Measurements from ENCODE around the gene F5. TPM values are rescaled to one million over a fixed set of nuclear protein-coding genes. Genes with fewer than 3 reads are reported as not detected.
A peak's percentile ranks its signal among the peaks of the same experiment; 100 is the strongest.

Gene F5
- total RNA-seq, 4 donors from 2014 or later, result 0.38 to 5.5 (median 2.7) TPM

- intact Hi-C loops (cut with DNase I; ENCODE audit: low total_unique reads), result no loop called here
- H3K4me3 ChIP-seq (ENCODE audit: low read depth, poor library complexity, severe bottlenecking), result no peak overlapping the region
- TF ChIP-seq CTCF (IDR thresholded peaks at IDR 0.05), result no peak
- no peak for TF ChIP-seq POLR2A (IDR thresholded peaks at IDR 0.05)
- 79 to 83% methylated on average over 5 of the region's 5 CpGs for WGBS, 2 donors
- DNase-seq (ENCODE audit: low spot score in 2 of 2), result no peak
These were observed 99.1 kb downstream of the F5 start for GRCh38 chr1:169487133-169487532.

DNA sequence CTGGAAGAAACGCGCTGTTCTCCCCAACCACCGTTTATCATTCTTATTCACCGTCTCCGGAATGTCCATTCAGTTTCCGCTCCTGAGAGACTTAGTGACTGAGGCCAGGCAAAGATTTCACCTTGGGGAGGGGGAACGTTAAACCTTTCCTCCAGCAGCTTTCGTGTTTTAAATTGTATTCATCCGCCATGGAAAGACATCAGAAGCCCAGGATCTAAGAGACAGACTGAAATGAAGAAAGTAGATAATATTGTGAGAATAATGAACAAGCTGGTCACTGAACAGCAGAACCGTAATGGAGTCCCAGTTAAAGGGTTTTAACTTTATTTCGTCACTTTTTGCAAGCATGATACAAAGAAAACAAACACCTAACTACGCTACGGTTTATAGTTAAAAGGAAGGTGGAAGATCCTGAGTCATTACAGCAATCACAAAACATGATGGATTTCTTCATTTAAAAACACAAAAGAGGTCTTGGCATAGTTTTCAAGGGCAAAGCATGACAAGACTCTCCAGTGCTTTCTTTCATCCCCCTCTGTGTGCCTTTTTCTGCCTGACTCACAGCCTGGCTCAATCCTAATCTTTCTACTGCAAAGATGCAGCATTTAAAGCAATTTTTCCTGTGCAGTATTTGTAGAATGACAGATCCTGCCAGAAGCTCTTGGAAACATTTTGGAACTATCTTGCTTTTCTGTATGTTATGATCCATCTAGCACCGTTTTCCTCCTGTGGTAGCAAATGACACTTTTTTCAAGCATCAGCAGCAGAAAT lies 99.8 kb downstream of the F5 start:
- no peak for DNase-seq (ENCODE audit: low spot score in 2 of 2)
- WGBS, 2 donors, result 4 to 5% methylated on average over 14 of the region's 14 CpGs
- TF ChIP-seq POLR2A (IDR thresholded peaks at IDR 0.05) (peak in 1 of 2 donors; percentile 16), CTCF (IDR thresholded peaks at IDR 0.05) (no peak)
- intact Hi-C loops (cut with DNase I; ENCODE audit: low total_unique reads), result no loop called here
- peak overlapping the region; percentile 14 for H3K4me3 ChIP-seq (ENCODE audit: low read depth, poor library complexity, severe bottlenecking)

DNA sequence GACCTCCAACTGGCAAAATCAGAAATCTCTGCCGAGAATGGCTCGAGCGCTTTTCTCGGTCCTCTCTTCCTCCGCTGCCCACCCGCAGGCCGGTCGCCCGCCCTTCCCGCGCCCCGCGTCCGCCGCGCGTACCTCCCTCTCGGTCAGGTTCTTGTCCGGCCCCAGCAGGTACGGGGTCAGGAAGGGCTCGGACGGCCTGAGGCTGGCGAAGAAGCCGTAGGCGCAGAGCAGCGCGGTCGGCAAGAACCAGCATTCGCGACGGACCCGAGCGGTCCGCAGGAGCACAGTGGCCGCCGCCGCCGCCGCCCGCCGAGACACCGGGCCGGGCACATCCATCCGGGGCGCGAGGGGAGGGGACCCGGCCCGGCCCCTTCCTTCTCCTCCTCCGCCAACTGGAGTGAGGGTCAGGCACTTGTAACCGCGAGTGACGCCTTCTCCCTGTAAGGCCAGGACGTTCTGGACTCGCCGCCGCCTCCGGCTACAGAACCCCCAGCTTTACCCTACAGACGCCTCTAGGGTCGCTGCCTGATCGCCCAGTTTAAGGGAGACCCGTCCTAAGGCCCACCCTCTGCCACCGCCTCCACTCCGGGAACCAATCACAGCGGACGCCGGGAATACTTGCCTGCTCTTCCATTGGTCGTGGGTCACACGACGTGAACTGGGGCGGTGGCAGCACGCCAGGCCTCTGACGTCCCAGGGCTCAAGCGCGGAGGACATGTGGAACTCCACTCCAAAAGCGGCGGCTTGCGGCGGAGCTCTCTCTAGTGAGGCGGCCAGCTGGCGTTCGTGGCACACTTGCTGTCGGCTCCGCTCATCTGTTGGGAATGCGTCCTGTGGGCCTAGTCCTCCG lies 100.6 kb downstream of the F5 start, which contains the start of gene SLC19A2:
SLC19A2 (minus strand) TSS at position 514 of the 850 bp plus-strand sequence; CDS start at position 336, 178 bp downstream.
- 0% methylated on average over 24 to 59 of the region's 85 CpGs for WGBS, 2 donors
- intact Hi-C loops (cut with DNase I; ENCODE audit: low total_unique reads), result no loop called here
- peak within 1 kb of the TSS; percentile 82 for H3K4me3 ChIP-seq (ENCODE audit: low read depth, poor library complexity, severe bottlenecking)
- peak; percentile 99 to 100 for DNase-seq (ENCODE audit: low spot score in 2 of 2)
- TF ChIP-seq CTCF (IDR thresholded peaks at IDR 0.05), result no peak
- TF ChIP-seq POLR2A (IDR thresholded peaks at IDR 0.05), result peak in 1 of 2 donors; percentile 67

- intact Hi-C loops (cut with DNase I; ENCODE audit: low total_unique reads), result no loop called here
- 11 to 14% methylated on average over 15 of the region's 15 CpGs for WGBS, 2 donors
- TF ChIP-seq POLR2A (IDR thresholded peaks at IDR 0.05), result no peak
- no peak for TF ChIP-seq CTCF (IDR thresholded peaks at IDR 0.05)
- peak; percentile 55 to 88 for DNase-seq (ENCODE audit: low spot score in 2 of 2)
- H3K4me3 ChIP-seq (ENCODE audit: low read depth, poor library complexity, severe bottlenecking), result peak overlapping the region; percentile 82
These were observed 101.4 kb downstream of the F5 start for GRCh38 chr1:169484683-169485430.

DNA sequence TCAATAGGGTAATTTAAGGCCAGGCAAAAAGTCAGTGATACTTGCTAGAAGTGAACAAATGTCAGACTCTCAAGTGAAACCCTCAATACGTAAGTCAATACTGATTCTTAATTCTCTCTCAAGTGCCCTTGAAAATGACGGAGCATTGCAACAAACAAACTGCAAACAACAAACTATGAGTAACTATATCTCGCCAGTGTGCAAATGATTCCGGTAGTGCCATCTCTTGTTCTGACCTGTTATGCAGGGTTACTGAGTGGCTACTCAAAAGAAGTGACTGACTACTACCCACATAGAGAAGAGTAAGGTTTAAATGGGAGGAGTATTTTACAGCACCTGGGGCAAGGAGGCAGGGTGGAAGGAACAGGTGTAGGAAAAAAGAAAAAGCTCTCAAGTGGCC lies 102.2 kb downstream of the F5 start:
- 40 to 42% methylated on average over 4 of the region's 4 CpGs for WGBS, 2 donors
- intact Hi-C loops (cut with DNase I; ENCODE audit: low total_unique reads), result no loop called here

More for the DNA sequence above, 102.2 kb downstream of the F5 start:
- TF ChIP-seq POLR2A (IDR thresholded peaks at IDR 0.05) (no peak), CTCF (IDR thresholded peaks at IDR 0.05) (no peak)
- no peak for DNase-seq (ENCODE audit: low spot score in 2 of 2)
- H3K4me3 ChIP-seq (ENCODE audit: low read depth, poor library complexity, severe bottlenecking), result no peak overlapping the region

All from lower leg skin (tissue), 4 donors.